RWPE1 (cell line): ENCODE measurements around the gene TCERG1L.

Source experiments
- CTCF ChIA-PET: fragments of 350-600 bp; sonication (Branson Sonifier 250); formaldehyde crosslinking; extraction: SDS; loops from one replicate; lab custom pipeline; 2021; lab: Yijun Ruan, JAX
- POLR2A ChIA-PET: fragments of 400-600 bp; formaldehyde crosslinking; extraction: SDS; loops from one replicate; lab custom pipeline; 2020; ENCODE audit warnings: antibody characterized with exemption; ENCODE audit not compliant: low non-redundant PET; lab: Yijun Ruan, JAX
- DNase-seq: peaks from one replicate; pipeline ENCODE4 v3.0.0; 2012; ENCODE audit warnings: low spot score
- H3K27ac ChIP-seq: fragments of 450-650 bp; 2 replicates; pipeline ENCODE4 v1.5.1; 2017
- CTCF ChIP-seq: fragments of 450-650 bp; conservative IDR thresholded peaks from 2 replicates; pipeline ENCODE4 v1.5.1; 2017; ENCODE audit warnings: low read depth, mild to moderate bottlenecking

TCERG1L gene

GRCh38 chr10:131224106-131224505 lies 87.4 kb downstream of the TCERG1L start:
- POLR2A ChIA-PET, result interaction anchor here (0.6 kb wide), 1 partner anchor 232 kb away, joined by 3 read pairs; no protein-coding TSS in a partner anchor
- no peak overlapping the region for H3K27ac ChIP-seq
- CTCF ChIA-PET, result no interaction called here
- TF ChIP-seq CTCF, result no peak
- DNase-seq, result no peak

GRCh38 chr10:131223422-131223821 lies 88.1 kb downstream of the TCERG1L start:
- ChIA-PET CTCF (no interaction called here), POLR2A (interaction anchor here (0.6 kb wide), 1 partner anchor 232 kb away, joined by 3 read pairs; no protein-coding TSS in a partner anchor)
- no peak overlapping the region for H3K27ac ChIP-seq
- DNase-seq, result no peak
- no peak for TF ChIP-seq CTCF

GRCh38 chr10:131222986-131223385 lies 88.5 kb downstream of the TCERG1L start:
- ChIA-PET POLR2A (no interaction called here), CTCF (no interaction called here)

GRCh38 chr10:131221632-131222277 lies 89.8 kb downstream of the TCERG1L start:
- POLR2A ChIA-PET, result no interaction called here
- TF ChIP-seq CTCF, result no peak
- no peak for DNase-seq
- no peak overlapping the region for H3K27ac ChIP-seq
- CTCF ChIA-PET, result no interaction called here

More at GRCh38 chr10:131222986-131223385, 88.5 kb downstream of the TCERG1L start:
- H3K27ac ChIP-seq, result no peak overlapping the region
- no peak for DNase-seq
- no peak for TF ChIP-seq CTCF

- DNase-seq, result no peak
- POLR2A ChIA-PET, result no interaction called here
- no peak overlapping the region for H3K27ac ChIP-seq
- no peak for TF ChIP-seq CTCF
- CTCF ChIA-PET, result interaction anchor here (0.6 kb wide), 2 partner anchors 71 to 399 kb away, joined by 3 to 4 read pairs; no protein-coding TSS in a partner anchor
These were observed 90.8 kb downstream of the TCERG1L start for GRCh38 chr10:131220601-131221171.

GRCh38 chr10:131219955-131220489 lies 91.5 kb downstream of the TCERG1L start:
- no peak for DNase-seq
- ChIA-PET POLR2A (no interaction called here), CTCF (interaction anchor here (0.6 kb wide), 2 partner anchors 70 to 398 kb away, joined by 3 to 4 read pairs; no protein-coding TSS in a partner anchor)
- H3K27ac ChIP-seq, result no peak overlapping the region
- TF ChIP-seq CTCF, result no peak
